GM12865 (cell line): ENCODE measurements around the gene TLCD1.
"Not testable (repeated sequence)": the region's sequence is repeated elsewhere in the genome, so short reads cannot be mapped to it uniquely, and the experiment has no call there.

ENCODE experiments used
- DNase-seq: peaks from one replicate; pipeline ENCODE4 v3.0.0; 2010; ENCODE audit warnings: low read depth
- H3K4me3 ChIP-seq: 2 replicates; pipeline ENCODE4 v1.5.1; 2011; ENCODE audit warnings: mild to moderate bottlenecking, low read depth, low read length, control low read depth
- CTCF ChIP-seq: IDR thresholded peaks from 2 replicates; pipeline ENCODE4 v1.5.1; 2011; ENCODE audit warnings: low read length, control low read depth, low read depth, inconsistent platforms; ENCODE audit not compliant: insufficient read depth; ENCODE audit errors: missing control alignments

Gene TLCD1

GRCh38 chr17:28740406-28741357, 14.6 kb upstream of the TLCD1 start:
- TF ChIP-seq CTCF: no peak
- peak overlapping the region; percentile 41 for H3K4me3 ChIP-seq
- DNase-seq: no peak

GRCh38 chr17:28738680-28739384, 12.8 kb upstream of the TLCD1 start:
- peak overlapping the region; percentile 54 for H3K4me3 ChIP-seq
- DNase-seq: peak; percentile 91
- TF ChIP-seq CTCF: no peak

GRCh38 chr17:28737770-28738679, 12.0 kb upstream of the TLCD1 start:
- peak; percentile 96 for DNase-seq
- peak overlapping the region; percentile 54 for H3K4me3 ChIP-seq
- no peak for TF ChIP-seq CTCF

GRCh38 chr17:28737316-28737715, 11.3 kb upstream of the TLCD1 start:
- no peak for DNase-seq
- TF ChIP-seq CTCF: no peak
- H3K4me3 ChIP-seq: peak overlapping the region; percentile 54

- not testable (repeated sequence) for DNase-seq, H3K4me3 ChIP-seq
Observed at GRCh38 chr17:28735913-28736769, 10.1 kb upstream of the TLCD1 start.

- no peak overlapping the region for H3K4me3 ChIP-seq
- no peak for TF ChIP-seq CTCF
- no peak for DNase-seq
Observed at GRCh38 chr17:28735242-28735722, 9.2 kb upstream of the TLCD1 start.
